Activated T-cell treated with anti-CD3 and anti-CD28 coated beads, Interleukin-2, amount 50 U/mL, for 4 hours (primary cell): ENCODE data around the gene TMSB10. TPM values are rescaled to one million over a fixed set of nuclear protein-coding genes. Genes with fewer than 3 reads are reported as not detected.
"Not testable (repeated sequence)": the region's sequence is repeated elsewhere in the genome, so short reads cannot be mapped to it uniquely, and the experiment has no call there.

Source experiments
- ATAC-seq, 2 donors: fragments of 200-7000 bp; cut with Tn5 transposase; one replicate each; pipeline ENCODE4 v1.10.0; 2021
- DNase-seq: peaks from one replicate; pipeline ENCODE4 v3.0.0-alpha.2; 2020
- H3K27me3 Mint-ChIP-seq: one replicate; pipeline ENCODE4 v1.8.0; 2021; ENCODE audit warnings: low read depth, mixed read lengths
- H3K36me3 Mint-ChIP-seq: one replicate; pipeline ENCODE4 v1.8.0; 2022; ENCODE audit warnings: mixed read lengths; ENCODE audit not compliant: insufficient read depth
- H3K4me1 Mint-ChIP-seq: one replicate; pipeline ENCODE4 v1.8.0; 2021; ENCODE audit warnings: low read depth, mixed read lengths
- H3K4me3 Mint-ChIP-seq: one replicate; pipeline ENCODE4 v1.8.0; 2021; ENCODE audit warnings: mild to moderate bottlenecking, moderate library complexity, mixed read lengths
- H3K9me3 Mint-ChIP-seq: one replicate; pipeline ENCODE4 v1.8.0; 2021; ENCODE audit warnings: mixed read lengths
- total RNA-seq, 3 donors: library from RNA; stranded (reverse); gene quantifications; one replicate each; pipeline ENCODE4 v1.2.1, GENCODE V29; 2021

Gene TMSB10
- total RNA-seq, 3 donors from 2014 or later = 1,023 to 1,175 (median 1,139) TPM

DNA sequence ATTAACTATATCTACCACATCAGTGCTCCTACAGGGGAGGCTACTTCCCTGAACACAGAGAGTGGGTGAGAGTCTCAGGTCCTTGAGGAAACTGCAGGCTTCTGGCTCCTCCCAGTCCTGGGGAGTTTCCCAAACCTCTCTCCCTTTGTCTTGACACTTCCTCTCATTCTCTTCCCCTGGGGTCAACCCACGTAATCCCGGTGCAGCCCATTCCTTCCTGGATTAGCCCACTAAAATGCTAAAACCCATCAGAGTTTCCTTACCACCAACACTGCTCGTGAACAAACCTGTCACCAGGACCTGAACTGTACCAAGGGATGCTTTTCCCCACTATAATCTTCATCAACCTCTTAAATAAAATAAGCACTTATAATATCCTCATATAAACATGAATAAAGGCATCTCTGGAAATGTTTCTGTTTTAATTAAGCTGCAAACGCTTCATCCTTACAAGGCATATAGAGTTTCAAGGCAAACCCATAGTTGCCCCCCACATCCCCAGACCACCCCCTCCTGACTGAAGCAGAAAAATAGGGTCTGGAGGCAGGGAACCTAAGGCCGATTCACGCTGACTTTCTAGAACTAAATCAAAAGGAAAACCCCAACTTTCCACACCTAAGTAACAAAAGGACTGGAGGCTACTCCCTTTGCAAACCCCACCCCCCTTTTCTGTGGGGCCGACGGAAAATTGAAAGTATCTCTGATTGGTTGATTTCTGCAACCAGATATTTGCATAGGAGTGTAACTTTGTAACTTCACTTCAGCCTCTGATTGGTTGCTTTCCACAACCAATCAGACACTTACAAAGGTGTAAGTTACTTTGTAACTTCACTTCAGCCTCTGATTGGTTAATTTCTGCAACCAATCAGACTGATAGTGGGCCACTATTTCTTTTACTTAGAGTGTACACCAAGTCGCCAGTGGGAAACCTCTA is 19.0 kb downstream of the TMSB10 start:
- no peaks in the 10 kb centered on the region for H3K27me3 Mint-ChIP-seq
- DNase-seq (peak; percentile 34), ATAC-seq (no peak)
- peak overlapping the region; percentile 40 for H3K4me3 Mint-ChIP-seq
- peaks cover 51% of the 10 kb centered on the region for H3K4me1 Mint-ChIP-seq
- H3K36me3 Mint-ChIP-seq = no peaks in the 10 kb centered on the region
- no peaks in the 10 kb centered on the region for H3K9me3 Mint-ChIP-seq

DNA sequence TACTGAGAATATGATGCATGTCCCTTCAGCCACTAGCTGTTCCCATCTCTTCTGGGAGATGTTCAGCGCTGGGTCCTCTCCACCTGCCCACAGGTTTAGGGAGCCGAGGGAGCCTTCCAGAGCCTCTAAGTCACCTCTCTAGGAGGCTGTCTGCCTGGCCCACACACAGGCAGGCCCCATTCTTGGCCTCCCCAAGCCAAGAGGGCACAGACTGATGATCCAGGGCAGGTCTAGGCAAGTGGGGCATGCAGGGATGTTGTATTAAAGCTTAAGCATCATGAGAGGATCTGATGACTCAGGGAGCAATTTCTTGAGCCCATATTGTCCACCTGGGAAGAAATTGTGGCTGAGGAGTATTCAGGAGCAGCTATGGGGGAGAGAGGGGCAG is 19.9 kb downstream of the TMSB10 start:
- Mint-ChIP-seq H3K36me3 (no peaks in the 10 kb centered on the region), H3K27me3 (no peaks in the 10 kb centered on the region), H3K4me3 (peak overlapping the region; percentile 91), H3K4me1 (peaks cover 44% of the 10 kb centered on the region), H3K9me3 (no peaks in the 10 kb centered on the region)
- peak in 1 of 2 donors; percentile 1 for ATAC-seq
- DNase-seq = no peak

DNA sequence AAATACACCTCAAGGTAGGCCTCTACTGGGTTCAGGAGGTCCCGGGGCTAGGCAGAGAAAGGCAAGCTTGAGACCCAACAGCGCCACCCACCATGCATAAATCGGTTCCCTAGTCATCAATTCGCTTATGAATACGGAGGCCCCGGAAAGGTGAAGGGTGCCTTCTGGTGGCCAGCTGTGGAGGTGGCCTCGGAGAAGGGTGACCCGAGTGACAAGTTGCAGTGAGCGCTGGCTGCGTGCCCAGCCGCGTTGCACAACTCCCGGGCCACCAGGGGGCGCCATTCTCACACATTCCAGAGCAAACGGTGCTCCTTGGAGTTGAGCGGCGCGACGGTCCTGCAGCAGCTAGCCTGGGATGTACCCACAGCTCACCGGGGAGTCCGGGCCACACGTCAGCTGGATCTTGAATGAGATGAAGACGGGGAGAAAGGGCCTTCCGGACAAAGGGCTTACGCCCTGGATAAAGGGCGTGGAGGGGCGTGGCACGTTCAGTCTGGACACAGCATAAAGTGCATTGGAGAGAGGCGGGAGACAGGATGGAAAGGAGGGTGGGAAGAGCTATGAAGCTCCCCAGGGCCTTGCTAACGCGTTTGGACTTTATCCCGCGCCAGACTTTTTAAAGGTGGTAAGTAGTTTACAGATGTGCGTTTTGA is 20.4 kb downstream of the TMSB10 start:
- DNase-seq = peak; percentile 99
- Mint-ChIP-seq H3K4me3 (peak overlapping the region; percentile 91), H3K27me3 (no peaks in the 10 kb centered on the region), H3K9me3 (no peaks in the 10 kb centered on the region), H3K4me1 (peaks cover 41% of the 10 kb centered on the region), H3K36me3 (no peaks in the 10 kb centered on the region)
- peak; percentile 81 to 83 for ATAC-seq

DNA sequence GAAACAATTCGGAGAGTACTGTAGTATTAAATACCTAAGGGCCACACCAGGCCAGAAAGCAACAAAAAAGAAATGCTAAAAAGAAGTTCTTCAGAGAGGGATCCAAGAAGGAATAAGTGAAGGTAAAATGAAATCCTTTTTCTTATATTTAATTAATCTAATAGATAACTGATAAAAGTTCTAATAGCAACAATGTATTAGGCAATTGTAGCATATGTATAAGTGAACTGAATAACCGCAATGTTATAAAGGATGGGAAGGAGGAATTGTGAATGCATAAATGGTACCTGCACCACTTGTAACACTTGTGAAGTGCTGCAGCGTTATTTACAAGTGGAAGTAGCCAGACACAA is 21.8 kb downstream of the TMSB10 start:
- no peak for DNase-seq
- Mint-ChIP-seq H3K4me1 (peaks cover 51% of the 10 kb centered on the region), H3K4me3 (peak overlapping the region; percentile 91), H3K36me3 (no peaks in the 10 kb centered on the region), H3K27me3 (no peaks in the 10 kb centered on the region), H3K9me3 (no peaks in the 10 kb centered on the region)
- ATAC-seq = no peak

DNA sequence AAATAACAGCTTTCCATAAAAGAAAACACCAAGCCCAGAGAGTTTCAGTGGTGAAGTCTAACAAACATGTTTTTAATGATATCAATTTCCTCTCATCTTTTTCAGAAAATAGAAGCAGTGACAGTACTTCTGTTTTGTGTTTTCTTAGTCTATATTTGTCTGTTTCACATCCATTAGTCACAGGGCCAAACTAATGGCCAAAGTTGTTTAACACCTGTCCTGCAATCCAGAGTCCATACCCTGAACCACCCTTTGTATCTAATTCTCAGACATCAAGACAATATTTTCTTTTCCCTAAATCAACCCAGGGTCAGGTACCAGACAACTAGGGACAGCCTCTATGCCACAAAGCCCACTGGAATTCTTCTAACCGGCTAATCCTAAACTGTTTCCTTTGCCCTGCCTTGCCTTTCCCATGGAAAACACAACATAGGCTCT is 25.9 kb downstream of the TMSB10 start:
- Mint-ChIP-seq H3K4me3 (no peak overlapping the region), H3K9me3 (no peaks in the 10 kb centered on the region), H3K27me3 (no peaks in the 10 kb centered on the region), H3K4me1 (peaks cover 34% of the 10 kb centered on the region), H3K36me3 (peaks cover 3% of the 10 kb centered on the region)
- ATAC-seq (no peak), DNase-seq (no peak)

DNA sequence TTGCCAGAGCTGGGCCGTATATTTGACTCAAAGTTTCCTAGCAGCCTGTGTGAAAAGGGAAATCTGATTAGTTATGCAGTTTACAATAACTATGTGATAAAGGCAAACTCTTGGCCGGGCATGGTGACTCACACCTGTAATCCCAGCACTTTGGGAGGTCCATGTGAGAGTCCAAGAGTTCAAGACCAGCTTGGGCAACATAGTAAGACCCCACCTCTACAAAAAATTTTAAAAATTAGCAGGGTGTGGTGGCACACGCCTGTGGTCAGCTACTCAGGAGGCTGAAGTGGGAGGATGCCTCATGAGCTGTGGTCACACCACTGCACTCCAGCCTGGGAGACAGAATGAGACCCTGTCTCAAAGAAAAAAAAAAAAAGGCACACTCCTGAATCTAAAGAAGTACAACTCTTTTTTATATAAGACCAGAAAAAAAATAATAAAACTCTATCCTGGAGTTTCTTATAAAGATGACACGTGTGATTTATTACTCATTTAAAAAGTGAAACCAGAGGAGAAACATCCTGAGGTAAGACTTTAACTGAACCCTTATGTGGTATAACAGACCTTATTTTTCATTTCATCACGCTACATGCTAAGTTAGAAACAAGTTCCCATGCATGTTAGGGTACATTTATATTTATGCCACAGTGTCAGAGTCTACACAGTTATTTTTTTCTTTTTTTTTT is 32.9 kb downstream of the TMSB10 start:
- Mint-ChIP-seq H3K9me3 (no peaks in the 10 kb centered on the region), H3K27me3 (no peaks in the 10 kb centered on the region), H3K4me3 (peak overlapping the region; percentile 71), H3K36me3 (peaks cover 6% of the 10 kb centered on the region), H3K4me1 (peaks cover 51% of the 10 kb centered on the region)
- ATAC-seq (peak; percentile 68 to 69), DNase-seq (peak; percentile 50)

DNA sequence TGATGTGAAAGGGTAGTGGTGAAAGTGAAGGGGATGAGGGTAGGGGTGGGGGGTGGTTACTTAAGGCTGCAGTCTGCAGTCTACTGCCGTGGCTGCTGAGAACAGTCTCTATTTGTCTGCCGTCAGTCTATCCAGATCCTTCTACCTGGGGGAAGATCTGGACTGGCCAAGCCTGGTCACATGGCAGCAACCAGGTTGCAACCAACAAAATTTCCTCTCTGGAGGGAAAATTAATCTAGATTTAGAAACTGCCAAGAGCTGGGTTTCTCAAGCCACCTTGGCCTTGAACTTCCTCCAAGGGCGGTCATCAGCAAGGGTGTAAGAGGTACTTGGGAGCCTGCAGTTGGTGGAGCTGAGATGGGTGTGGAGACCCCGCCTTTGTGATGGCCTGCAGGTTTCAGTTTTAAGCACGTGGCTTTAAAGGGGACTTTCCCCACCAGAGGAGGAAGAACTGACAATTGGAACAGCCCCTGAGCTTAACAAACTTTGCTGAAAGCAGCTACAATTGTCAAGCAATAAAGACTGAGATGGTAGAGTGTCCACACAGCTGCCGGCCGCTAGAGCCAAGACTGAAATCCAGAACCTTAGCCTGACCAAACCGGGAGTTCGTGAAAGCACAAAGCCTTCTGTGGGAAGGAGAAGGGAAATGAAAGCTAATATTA is 34.1 kb downstream of the TMSB10 start:
- DNase-seq = peak; percentile 64
- Mint-ChIP-seq H3K4me1 (peaks cover 53% of the 10 kb centered on the region), H3K9me3 (no peaks in the 10 kb centered on the region), H3K36me3 (peaks cover 4% of the 10 kb centered on the region), H3K27me3 (no peaks in the 10 kb centered on the region), H3K4me3 (peak overlapping the region; percentile 71)
- peak; percentile 68 to 72 for ATAC-seq

DNA sequence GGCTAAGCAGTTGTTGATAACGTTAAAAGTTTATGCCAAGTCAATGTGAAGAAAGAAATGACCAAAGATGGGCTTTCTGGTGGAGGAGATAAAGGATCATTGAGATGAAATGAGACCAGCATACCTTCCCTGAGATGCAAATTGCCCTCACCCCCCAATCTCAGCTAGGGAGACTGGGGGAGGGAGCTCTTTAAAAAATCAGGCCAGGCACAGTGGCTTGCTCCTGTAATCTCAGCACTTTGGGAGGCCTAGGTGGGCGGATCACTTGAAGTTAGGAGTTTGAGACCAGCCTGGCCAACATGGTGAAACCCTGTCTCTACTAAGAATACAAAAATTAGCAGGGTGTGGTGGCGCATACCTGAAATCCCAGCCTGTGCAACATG is 34.6 kb downstream of the TMSB10 start:
- DNase-seq = no peak
- Mint-ChIP-seq H3K4me1 (peaks cover 59% of the 10 kb centered on the region), H3K9me3 (no peaks in the 10 kb centered on the region), H3K4me3 (peak overlapping the region; percentile 71), H3K27me3 (no peaks in the 10 kb centered on the region), H3K36me3 (peaks cover 4% of the 10 kb centered on the region)
- ATAC-seq = no peak

DNA sequence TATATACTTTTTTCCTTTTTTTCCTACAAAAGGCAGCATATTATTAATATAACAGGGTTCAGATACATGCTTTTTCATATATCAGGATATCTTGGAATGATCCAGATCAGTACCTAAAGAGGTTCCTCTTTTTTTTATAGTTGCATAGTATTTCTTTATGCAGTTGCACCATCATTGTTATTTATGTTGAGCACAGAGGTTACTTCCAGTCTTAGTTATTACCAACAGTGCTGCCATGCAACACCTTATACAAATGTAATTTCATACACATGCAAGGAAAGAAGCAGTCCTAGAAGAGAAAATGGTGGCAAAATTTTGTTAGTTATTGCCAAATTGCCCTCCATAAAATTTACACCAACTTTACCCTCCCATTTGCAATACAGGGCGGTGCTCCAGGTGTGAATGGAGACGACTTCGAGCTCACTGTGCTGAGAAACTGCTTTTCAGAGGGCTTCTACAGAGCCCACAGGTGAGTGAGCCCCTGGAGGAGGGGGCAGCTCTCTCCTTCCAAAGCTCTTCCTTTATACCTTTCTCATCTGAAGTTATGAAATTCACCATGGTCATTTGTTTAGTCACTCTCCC is 35.5 kb downstream of the TMSB10 start:
- Mint-ChIP-seq H3K36me3 (peaks cover 5% of the 10 kb centered on the region), H3K9me3 (no peaks in the 10 kb centered on the region), H3K4me1 (peaks cover 67% of the 10 kb centered on the region), H3K27me3 (no peaks in the 10 kb centered on the region), H3K4me3 (no peak overlapping the region)
- ATAC-seq (no peak), DNase-seq (no peak)

DNA sequence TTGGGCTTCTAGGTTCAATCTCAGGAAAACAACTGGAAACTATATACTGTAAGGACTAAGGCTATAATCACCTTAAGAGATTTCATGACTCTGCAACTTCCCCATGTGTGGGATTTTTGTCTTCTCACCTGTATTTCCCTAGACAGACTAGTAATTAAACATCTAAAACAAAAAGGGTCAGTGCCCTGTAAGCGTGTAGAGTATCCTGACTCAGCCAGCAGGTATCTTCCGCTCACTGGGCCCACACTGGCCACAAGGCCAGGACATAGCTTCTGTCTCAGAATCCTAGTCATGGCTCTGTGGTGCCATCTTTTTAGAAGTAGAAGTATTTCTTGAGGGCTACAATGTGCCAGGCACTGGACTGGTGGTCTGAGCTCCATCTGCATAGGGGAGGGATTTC is 36.7 kb downstream of the TMSB10 start:
- Mint-ChIP-seq H3K36me3 (peaks cover 5% of the 10 kb centered on the region), H3K27me3 (no peaks in the 10 kb centered on the region), H3K9me3 (no peaks in the 10 kb centered on the region), H3K4me3 (no peak overlapping the region), H3K4me1 (peaks cover 68% of the 10 kb centered on the region)
- ATAC-seq (no peak), DNase-seq (no peak)

DNA sequence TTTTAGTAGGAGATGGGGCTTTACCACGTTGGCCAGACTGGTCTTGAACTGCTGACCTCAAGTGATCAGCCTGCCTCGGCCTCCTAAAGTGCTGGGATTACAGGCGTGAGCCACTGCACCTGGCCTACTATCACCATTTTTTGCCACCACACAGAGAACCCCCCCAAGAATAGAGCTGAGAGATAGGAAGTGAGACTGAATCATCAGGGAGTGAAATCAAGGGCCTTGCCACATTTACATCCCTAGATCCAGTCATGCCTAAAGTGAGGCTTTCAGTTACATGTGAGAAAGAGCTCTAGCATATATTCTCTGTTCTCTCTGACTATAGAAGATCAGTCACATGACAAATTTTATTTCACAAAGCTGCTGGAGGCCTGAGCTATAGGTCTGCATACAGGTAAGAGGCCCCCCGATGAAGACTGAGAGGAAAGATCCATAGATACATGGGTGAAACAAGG is 37.5 kb downstream of the TMSB10 start:
- no peaks in the 10 kb centered on the region for H3K27me3 Mint-ChIP-seq
- peak overlapping the region; percentile 52 for H3K4me3 Mint-ChIP-seq
- ATAC-seq (peak; percentile 23 to 35), DNase-seq (no peak)
- H3K9me3 Mint-ChIP-seq = no peaks in the 10 kb centered on the region
- H3K36me3 Mint-ChIP-seq = peaks cover 5% of the 10 kb centered on the region
- peaks cover 65% of the 10 kb centered on the region for H3K4me1 Mint-ChIP-seq

DNA sequence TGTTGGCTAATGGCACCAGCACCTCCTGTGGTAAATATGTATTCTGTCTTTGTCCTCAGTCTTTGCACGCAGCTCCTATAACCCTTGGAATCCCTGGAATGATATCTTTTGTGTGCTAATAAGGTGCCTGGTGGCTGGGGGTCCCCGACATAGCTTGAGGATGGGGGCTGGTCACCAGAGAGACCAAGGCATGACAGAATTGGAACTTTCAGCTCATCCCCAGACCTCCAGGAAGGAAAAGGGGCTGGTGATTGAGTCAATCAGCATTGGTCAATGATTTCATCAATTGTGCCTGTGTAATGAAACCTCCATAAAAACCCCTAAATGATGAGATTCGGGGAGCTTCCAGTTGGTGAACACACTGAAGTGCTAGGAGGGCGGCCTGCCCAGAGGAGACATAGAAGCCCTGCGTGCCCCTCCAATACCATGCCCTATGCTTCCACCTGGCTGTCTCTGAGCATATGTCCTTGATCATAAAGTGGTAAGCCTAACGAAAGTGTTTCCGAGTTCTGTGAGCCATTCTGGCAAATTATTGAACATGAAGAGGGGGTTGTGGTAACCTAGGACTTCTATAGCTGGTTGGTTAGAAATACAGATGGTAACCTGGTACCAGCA is 38.9 kb downstream of the TMSB10 start:
- Mint-ChIP-seq H3K36me3 (peaks cover 5% of the 10 kb centered on the region), H3K4me3 (no peak overlapping the region), H3K9me3 (no peaks in the 10 kb centered on the region), H3K27me3 (no peaks in the 10 kb centered on the region), H3K4me1 (peaks cover 51% of the 10 kb centered on the region)
- DNase-seq (no peak), ATAC-seq (no peak)

DNA sequence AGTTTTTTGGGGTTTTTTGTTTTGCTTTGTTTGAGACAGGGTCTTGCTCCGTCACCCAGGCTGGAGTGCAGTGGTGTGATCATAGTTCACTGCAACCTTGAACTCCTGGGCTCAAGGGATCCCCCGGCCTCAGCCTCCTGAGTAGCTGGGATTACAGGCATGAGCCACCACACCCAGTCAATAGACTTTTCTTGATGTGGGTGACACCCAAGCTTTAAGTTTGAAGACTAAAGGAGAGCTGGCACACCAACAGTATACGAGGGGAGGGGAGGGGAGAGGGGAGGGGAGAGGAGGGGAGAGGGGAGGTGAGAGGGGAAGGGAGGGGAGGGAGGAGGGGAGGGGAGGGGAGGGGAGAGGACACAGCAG is 40.4 kb downstream of the TMSB10 start:
- ATAC-seq (peak; percentile 15 to 29), DNase-seq (peak; percentile 14)
- H3K36me3 Mint-ChIP-seq, H3K9me3 Mint-ChIP-seq, H3K27me3 Mint-ChIP-seq: not testable (repeated sequence)
- Mint-ChIP-seq H3K4me3 (peak overlapping the region; percentile 31), H3K4me1 (peaks cover 41% of the 10 kb centered on the region)
